Mucosa of rectum (tissue), 2 donors: ENCODE data around the gene ZNF22.
A peak's percentile ranks its signal among the peaks of the same experiment; 100 is the strongest.

Source experiments
- H3K27ac ChIP-seq, 2 donors: one replicate each; pipeline ENCODE4 v1.7.0; 2013; ENCODE audit warnings: inconsistent platforms in 2 of 2, low read depth in 2 of 2, low read length in 2 of 2
- H3K27me3 ChIP-seq, 2 donors: one replicate each; pipeline ENCODE4 v1.7.0; 2013; ENCODE audit warnings: low read length in 2 of 2; ENCODE audit not compliant: control insufficient read depth in 2 of 2, insufficient read depth in 2 of 2
- H3K36me3 ChIP-seq, 2 donors: one replicate each; pipeline ENCODE4 v1.7.0; 2013; ENCODE audit warnings: low read length in 2 of 2; ENCODE audit not compliant: control insufficient read depth in 2 of 2, insufficient read depth in 2 of 2
- H3K4me1 ChIP-seq, 2 donors: one replicate each; pipeline ENCODE4 v1.7.0; 2013; ENCODE audit warnings: low read length in 2 of 2, mild to moderate bottlenecking in 1 of 2; ENCODE audit not compliant: control insufficient read depth in 2 of 2, insufficient read depth in 2 of 2
- H3K4me3 ChIP-seq, 2 donors: one replicate each; pipeline ENCODE4 v1.7.0; 2013; ENCODE audit warnings: low read length in 2 of 2
- H3K9ac ChIP-seq, 2 donors: one replicate each; pipeline ENCODE4 v1.7.0; 2013; ENCODE audit warnings: low read length in 2 of 2, low read depth in 1 of 2, mild to moderate bottlenecking in 1 of 2
- H3K9me3 ChIP-seq, 2 donors: one replicate each; pipeline ENCODE4 v1.7.0; 2013; ENCODE audit warnings: low read length in 2 of 2; ENCODE audit not compliant: control insufficient read depth in 2 of 2
- donor health status: healthy.
- donor health status: Normal muscosa, but diverticular disease.

The ZNF22 gene

DNA sequence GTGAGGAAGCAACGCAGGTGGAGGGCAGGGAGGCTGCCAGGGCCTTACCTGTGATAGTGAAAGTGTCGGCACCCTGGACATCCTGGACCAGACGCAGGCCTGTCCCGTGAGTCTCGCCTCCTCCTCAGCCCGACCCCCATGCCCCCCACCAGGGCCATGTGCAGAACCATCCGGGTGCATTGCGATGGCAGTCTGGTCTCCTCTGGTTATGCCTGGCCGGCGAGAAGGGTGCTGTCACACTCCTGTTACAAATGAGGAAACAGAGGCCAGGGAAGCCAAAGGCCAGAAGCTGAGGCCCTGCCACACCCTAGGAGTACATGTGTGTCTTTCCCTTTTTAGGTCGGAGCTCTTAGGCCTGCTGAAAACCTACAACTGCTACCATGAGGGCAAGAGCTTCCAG is 29.3 kb upstream of the ZNF22 start:
- H3K4me3 ChIP-seq: no peak overlapping the region
- no peaks in the 10 kb centered on the region for H3K27me3 ChIP-seq
- H3K9me3 ChIP-seq: no peaks in the 10 kb centered on the region
- H3K36me3 ChIP-seq: peaks cover 5 to 11% of the 10 kb centered on the region in 2 donors
- H3K27ac ChIP-seq: no peak overlapping the region
- peaks cover 31 to 34% of the 10 kb centered on the region in 2 donors for H3K4me1 ChIP-seq
- H3K9ac ChIP-seq: no peak overlapping the region

GRCh38 chr10:44971935-44972757 is 28.6 kb upstream of the ZNF22 start:
- Histone ChIP-seq H3K4me1 (peaks cover 30 to 34% of the 10 kb centered on the region in 2 donors), H3K36me3 (peaks cover 7 to 11% of the 10 kb centered on the region in 2 donors), H3K27ac (no peak overlapping the region)

DNA sequence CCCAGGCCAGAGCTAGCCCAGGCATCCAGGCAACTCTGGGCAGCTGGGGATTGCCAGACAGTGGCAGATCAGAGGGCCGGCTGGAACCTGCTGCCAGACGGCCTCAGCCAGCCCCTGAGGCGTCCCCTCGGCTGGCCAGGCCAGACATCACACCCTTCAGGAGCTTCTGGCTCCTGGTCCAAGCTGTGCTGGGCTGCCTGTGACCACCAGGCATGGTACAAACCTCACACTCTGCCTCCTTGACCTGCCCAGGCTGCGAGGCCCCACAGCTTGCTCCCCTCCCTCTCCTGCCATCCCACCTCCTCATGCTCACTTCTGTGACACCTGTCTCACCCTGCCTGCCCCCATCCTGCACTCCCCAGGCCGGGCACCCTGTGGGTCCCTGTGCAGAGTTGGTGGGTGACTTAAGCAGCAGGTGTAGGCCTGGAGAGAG is 27.8 kb upstream of the ZNF22 start:
- Histone ChIP-seq H3K27me3 (no peaks in the 10 kb centered on the region), H3K27ac (no peak overlapping the region), H3K9ac (no peak overlapping the region), H3K36me3 (peaks cover 7 to 11% of the 10 kb centered on the region in 2 donors), H3K4me1 (peaks cover 28 to 29% of the 10 kb centered on the region in 2 donors), H3K9me3 (no peaks in the 10 kb centered on the region), H3K4me3 (no peak overlapping the region)

More at GRCh38 chr10:44971935-44972757, 28.6 kb upstream of the ZNF22 start:
- no peak overlapping the region for H3K4me3 ChIP-seq
- no peaks in the 10 kb centered on the region for H3K27me3 ChIP-seq
- no peaks in the 10 kb centered on the region for H3K9me3 ChIP-seq
- H3K9ac ChIP-seq: no peak overlapping the region

GRCh38 chr10:44973323-44974081 is 27.2 kb upstream of the ZNF22 start:
- Histone ChIP-seq H3K36me3 (peaks cover 7 to 11% of the 10 kb centered on the region in 2 donors), H3K4me3 (no peak overlapping the region), H3K4me1 (peaks cover 26 to 33% of the 10 kb centered on the region in 2 donors), H3K9me3 (no peaks in the 10 kb centered on the region), H3K9ac (peak overlapping the region; percentile 8 to 83), H3K27me3 (no peaks in the 10 kb centered on the region), H3K27ac (peak overlapping the region; percentile 5 to 82)

DNA sequence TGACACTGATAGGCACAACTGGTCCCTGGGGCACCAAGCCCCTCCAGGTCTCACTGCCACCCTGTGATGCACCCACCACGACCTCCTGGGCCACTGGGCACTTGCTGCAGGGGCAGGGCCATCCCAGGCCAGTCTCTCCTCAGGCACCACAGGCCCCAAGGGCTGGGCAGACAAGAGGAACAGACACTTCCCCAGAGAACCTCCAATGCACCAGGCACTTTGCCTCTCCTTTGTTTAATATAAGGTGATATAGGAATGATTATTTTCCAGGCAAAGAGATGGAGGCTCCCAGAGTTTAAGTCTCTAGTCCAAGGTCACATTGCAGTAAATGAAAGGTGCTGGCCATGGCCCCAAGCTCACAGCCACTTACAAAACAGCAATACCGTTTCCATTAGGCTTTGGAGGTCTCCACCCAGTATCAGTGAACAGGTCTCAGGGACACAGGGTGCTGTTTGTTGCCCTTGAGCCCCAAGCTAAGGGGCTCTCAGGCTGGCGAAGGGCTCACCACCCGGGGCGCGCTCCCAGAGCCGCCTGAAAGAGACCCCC is 26.6 kb upstream of the ZNF22 start:
- Histone ChIP-seq H3K36me3 (peaks cover 7 to 11% of the 10 kb centered on the region in 2 donors), H3K4me3 (peak overlapping the region; percentile 64 to 67), H3K27me3 (no peaks in the 10 kb centered on the region), H3K9me3 (no peaks in the 10 kb centered on the region), H3K4me1 (peaks cover 32 to 39% of the 10 kb centered on the region in 2 donors), H3K9ac (peak overlapping the region; percentile 8 to 83), H3K27ac (peak overlapping the region; percentile 69 to 82)

- Histone ChIP-seq H3K4me3 (peak overlapping the region; percentile 64 to 67), H3K36me3 (peaks cover 7 to 11% of the 10 kb centered on the region in 2 donors)
Observed at GRCh38 chr10:44974628-44975430, 25.9 kb upstream of the ZNF22 start.

GRCh38 chr10:44975431-44976331 is 25.0 kb upstream of the ZNF22 start:
- Histone ChIP-seq H3K27me3 (no peaks in the 10 kb centered on the region), H3K9ac (no peak overlapping the region), H3K27ac (peak overlapping the region in 1 of 2 donors; percentile 82), H3K36me3 (peaks cover 7 to 10% of the 10 kb centered on the region in 2 donors), H3K4me1 (peaks cover 37 to 51% of the 10 kb centered on the region in 2 donors), H3K9me3 (no peaks in the 10 kb centered on the region), H3K4me3 (peak overlapping the region in 1 of 2 donors; percentile 20)

More at GRCh38 chr10:44974628-44975430, 25.9 kb upstream of the ZNF22 start:
- H3K9ac ChIP-seq: peak overlapping the region; percentile 68 to 83
- peaks cover 35 to 46% of the 10 kb centered on the region in 2 donors for H3K4me1 ChIP-seq
- H3K9me3 ChIP-seq: no peaks in the 10 kb centered on the region
- H3K27me3 ChIP-seq: no peaks in the 10 kb centered on the region
- peak overlapping the region; percentile 69 to 82 for H3K27ac ChIP-seq

- H3K4me1 ChIP-seq: peaks cover 40 to 58% of the 10 kb centered on the region in 2 donors
- H3K4me3 ChIP-seq: peak overlapping the region; percentile 67 to 68
- peaks cover 2 to 6% of the 10 kb centered on the region in 2 donors for H3K36me3 ChIP-seq
- H3K27ac ChIP-seq: peak overlapping the region; percentile 77 to 85
- H3K27me3 ChIP-seq: no peaks in the 10 kb centered on the region
- H3K9ac ChIP-seq: peak overlapping the region in 1 of 2 donors; percentile 78
- H3K9me3 ChIP-seq: no peaks in the 10 kb centered on the region
Observed at GRCh38 chr10:44976352-44977198, 24.1 kb upstream of the ZNF22 start.
